GM19372 (cell line): ENCODE results near the gene PARD6G.
A peak's percentile ranks its signal among the peaks of the same experiment; 100 is the strongest.

Experiments
- ATAC-seq: cut with Tn5 transposase; IDR thresholded peaks from one replicate; pipeline ENCODE4 v1.9.1; 2021; ENCODE audit warnings: mild to moderate bottlenecking, low read depth, moderate library complexity; ENCODE audit not compliant: unreplicated experiment

Gene PARD6G

DNA sequence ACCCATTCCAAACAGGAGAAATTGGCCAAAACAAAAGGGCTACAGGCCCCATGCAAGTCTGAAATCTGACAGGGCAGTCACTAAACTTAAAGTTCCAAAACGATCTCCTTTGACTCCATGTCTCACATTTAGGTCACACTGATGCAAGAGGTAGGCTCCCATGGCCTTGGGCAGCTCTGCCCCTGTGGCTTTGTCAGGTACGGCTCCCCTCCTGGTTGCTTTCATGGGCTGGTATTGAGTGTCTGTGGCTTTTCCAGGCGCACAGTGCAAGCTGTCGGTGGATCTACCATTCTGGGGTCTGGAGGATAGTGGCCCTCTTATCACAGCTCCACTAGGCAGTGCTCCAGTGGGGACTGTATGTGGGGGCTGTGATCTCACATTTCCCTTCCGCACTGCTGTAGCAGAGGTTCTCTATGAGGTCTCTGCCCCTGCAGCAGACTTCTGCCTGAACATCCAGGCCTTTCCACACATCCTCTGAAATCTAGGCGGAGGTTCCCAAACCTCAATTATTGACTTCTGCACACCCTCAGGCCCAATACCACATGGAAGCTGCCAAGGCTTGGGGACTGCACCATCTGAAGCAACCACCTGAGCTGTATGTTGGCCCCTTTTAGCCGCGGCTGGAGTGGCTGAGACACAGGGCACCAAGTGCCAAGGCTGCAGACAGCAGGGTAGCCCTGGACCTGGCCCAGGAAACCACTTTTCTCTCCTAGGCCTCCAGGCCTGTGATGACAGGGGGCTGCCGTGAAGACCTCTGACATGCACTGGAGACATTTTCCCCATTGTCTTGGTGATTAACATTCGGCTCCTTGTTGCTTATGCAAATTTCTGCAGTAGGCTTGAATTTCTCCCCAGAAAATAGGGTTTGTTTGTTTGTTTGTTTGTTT is 28.7 kb downstream of the PARD6G start:
- ATAC-seq, result no peak

- no peak for ATAC-seq
These were observed 34.1 kb downstream of the PARD6G start for GRCh38 chr18:80213182-80213581.

GRCh38 chr18:80210312-80211083 is 36.8 kb downstream of the PARD6G start:
- ATAC-seq, result no peak

GRCh38 chr18:80208620-80209019 is 38.7 kb downstream of the PARD6G start:
- no peak for ATAC-seq

- no peak for ATAC-seq
These were observed 42.0 kb downstream of the PARD6G start for GRCh38 chr18:80205294-80205693.

GRCh38 chr18:80204142-80204541 is 43.2 kb downstream of the PARD6G start:
- no peak for ATAC-seq

- no peak for ATAC-seq
These were observed 44.1 kb downstream of the PARD6G start for GRCh38 chr18:80203249-80203648.

- peak; percentile 90 for ATAC-seq
These were observed 44.9 kb downstream of the PARD6G start for GRCh38 chr18:80202264-80202998.

DNA sequence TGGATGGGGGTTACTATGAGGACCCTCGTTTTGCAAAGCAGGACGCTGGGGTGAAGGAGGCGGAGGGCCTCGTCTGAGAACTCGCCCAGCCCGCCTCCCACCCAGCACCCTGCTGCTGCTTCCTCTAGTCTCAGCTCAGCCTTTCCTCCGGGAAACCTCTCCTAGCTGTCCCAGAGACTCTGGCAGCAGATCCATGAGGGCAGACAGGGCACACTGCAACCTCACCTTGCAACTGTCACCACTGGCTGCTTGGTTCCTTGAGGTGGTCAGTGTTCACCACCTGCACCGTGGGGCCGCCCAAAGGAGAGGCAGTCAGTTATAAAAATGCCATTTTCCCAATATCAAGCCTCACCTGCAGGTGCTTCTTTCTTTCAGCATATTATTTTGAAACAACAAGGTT is 45.6 kb downstream of the PARD6G start:
- peak; percentile 7 for ATAC-seq

DNA sequence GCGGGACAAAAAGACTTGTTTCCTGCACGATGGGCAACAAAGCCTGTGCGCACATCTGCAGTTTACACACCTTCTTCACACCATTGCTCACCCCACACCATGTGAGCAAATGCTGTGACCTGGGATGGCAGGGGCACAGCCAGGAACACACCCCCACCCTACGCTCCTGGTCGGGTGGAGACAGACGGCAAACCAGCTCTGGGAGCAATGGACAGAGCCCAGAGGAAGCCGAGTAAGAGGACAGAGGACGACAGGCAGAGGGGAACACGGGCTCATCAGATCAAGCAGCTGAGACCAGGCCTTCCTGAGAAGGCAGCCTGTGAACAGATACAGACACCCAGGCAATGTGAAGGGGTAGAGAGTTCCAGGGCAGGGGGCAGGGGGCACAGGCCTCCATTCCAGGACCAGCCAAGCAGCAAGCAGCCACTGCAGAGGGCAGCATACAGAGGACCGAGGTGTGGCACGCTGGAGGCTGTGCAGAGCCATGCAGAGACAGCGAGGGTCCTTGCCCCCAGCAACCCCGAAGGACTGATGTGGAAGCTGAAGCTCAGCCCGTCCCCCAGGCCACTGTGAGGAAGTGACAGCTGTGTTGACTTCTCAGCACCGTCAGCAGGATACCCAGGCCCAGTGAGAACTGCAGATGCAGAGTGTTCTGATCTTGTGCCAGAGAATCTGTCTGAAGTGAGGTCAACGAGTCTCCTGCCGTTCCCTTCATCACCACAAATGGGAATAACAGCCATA is 46.2 kb downstream of the PARD6G start:
- ATAC-seq, result no peak

- ATAC-seq, result no peak
These were observed 47.0 kb downstream of the PARD6G start for GRCh38 chr18:80200171-80200931.

DNA sequence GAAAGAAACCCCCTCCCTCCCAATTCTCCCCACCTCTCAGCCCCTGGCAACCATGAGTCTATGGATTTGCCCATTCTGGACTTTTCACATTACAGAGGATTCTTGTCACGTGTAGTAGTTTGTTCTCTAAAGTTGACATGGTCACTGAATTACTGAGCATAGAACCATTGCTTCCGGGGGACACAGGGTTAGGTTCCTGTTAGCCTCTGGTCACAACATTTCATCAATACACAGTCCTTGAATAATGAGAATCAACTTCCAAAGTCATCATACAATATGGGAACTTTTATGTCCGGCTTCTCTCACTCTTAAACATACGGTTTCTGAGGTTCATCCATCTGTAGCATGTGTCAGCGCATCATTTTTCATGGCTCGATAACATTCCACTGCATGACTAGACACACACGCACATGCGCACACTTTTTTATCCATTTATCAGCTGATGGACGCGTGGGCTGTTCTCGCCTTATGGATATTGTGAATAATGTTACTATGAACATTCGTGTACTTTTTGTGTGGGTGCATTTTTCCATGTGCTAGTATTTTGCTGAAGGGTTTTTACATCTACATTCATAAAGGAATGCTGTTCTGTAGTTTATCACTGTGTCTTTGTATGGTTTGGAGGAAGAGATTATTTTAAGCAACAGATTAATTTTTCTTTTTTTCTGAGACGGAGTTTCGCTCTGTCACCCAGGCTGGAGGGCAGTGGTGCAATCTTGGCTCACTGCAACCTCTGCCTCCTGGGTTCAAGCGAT is 48.1 kb downstream of the PARD6G start:
- ATAC-seq, result no peak

- no peak for ATAC-seq
These were observed 48.9 kb downstream of the PARD6G start for GRCh38 chr18:80198391-80198790.

- no peak for ATAC-seq
These were observed 49.8 kb downstream of the PARD6G start for GRCh38 chr18:80197528-80197927.

DNA sequence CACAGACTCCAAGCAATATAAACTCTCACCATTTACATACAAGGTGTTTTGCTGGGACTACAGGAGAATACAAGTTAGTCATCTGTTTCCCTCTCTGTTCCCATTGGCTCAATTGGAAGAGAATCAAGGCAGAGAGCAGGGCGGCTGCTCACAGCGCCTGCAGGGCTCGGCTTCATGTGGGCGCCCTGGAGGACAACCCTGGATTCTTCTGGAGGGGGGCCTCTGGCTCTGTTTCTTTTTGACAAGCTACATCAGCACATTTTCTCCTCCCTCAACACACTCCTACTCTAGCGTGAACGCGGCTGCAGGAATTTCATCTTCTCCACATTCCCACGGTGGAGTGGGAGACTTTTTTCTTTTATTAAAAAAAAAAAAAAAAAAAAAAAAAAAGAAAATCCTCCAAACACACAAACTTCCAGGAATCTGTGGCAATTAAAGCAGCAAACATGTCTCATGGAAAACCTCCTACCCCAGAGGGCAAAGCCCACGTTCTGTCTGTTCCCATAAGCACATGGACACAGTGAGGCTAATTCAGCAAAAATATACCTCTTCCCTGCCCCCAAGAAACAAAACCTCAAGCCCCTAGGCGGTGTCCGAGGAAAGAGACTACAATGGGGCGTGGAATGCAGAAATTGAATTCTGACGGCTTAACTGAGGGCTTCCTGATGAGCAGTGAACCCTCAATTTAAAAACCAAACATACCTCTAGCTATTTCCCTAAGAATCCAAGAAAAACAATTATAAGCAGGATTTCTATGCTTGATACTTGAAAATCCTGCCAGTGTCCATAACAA is 50.6 kb downstream of the PARD6G start:
- ATAC-seq, result no peak

- ATAC-seq, result peak; percentile 74
These were observed 52.3 kb downstream of the PARD6G start for GRCh38 chr18:80194874-80195570.

DNA sequence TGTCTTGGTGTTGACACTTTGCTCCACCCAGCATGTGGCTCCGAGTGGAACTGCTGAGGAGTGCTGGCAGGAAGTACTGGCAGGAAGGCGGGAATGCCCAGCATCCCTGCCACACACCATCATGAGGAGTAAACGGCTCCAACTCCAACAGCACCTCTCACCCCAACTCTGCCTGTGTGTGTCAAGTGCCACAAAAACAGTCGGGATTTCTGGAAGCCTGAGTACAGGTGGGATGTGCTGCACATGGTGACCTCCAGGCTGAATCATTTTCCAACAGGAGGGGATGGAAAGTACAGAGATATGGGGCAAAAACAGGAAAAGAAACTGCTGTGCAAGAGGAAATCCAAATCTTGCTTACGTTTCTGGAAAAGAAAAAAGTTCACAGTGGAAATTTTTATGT is 53.6 kb downstream of the PARD6G start:
- no peak for ATAC-seq
